Activated B cell treated with CpG ODN at 0.5 μM for 24 hours (primary cell): ENCODE results near the gene COL17A1. TPM values are rescaled to one million over a fixed set of nuclear protein-coding genes. Genes with fewer than 3 reads are reported as not detected.

Experiments
- ATAC-seq: fragments of 200-7000 bp; cut with Tn5 transposase; one replicate; pipeline ENCODE4 v1.10.0; 2021; ENCODE audit warnings: low read depth, mild to moderate bottlenecking, moderate library complexity
- CTCF ChIA-PET: fragments of 350-600 bp; sonication (Branson Sonifier 250); formaldehyde crosslinking; loops from one replicate; lab custom pipeline; 2021; ENCODE audit warnings: antibody characterized with exemption; lab: Charles Lee
- POLR2A ChIA-PET: fragments of 350-600 bp; sonication (Branson Sonifier 250); formaldehyde crosslinking; loops from one replicate; lab custom pipeline; 2021; ENCODE audit warnings: antibody characterized with exemption; lab: Charles Lee
- DNase-seq: peaks from one replicate; pipeline ENCODE4 v3.0.0; 2022
- H3K27ac Mint-ChIP-seq: one replicate; pipeline ENCODE4 v1.8.0; 2020; ENCODE audit warnings: mixed read lengths
- H3K27me3 Mint-ChIP-seq: one replicate; pipeline ENCODE4 v1.8.0; 2021; ENCODE audit warnings: mixed read lengths
- H3K36me3 Mint-ChIP-seq: one replicate; pipeline ENCODE4 v1.8.0; 2021; ENCODE audit warnings: low read depth, mixed read lengths
- H3K4me1 Mint-ChIP-seq: one replicate; pipeline ENCODE4 v1.8.0; 2021; ENCODE audit warnings: mixed read lengths
- H3K4me3 Mint-ChIP-seq: one replicate; pipeline ENCODE4 v1.8.0; 2020; ENCODE audit warnings: mild to moderate bottlenecking, mixed read lengths
- H3K9me3 Mint-ChIP-seq: one replicate; pipeline ENCODE4 v1.8.0; 2020; ENCODE audit warnings: mixed read lengths
- intact Hi-C: fragments of 100-400 bp; cut with micrococcal nuclease; formaldehyde crosslinking; loops from one replicate; pipeline ENCODE4 v1.15.1; 2024
- total RNA-seq: library from RNA; stranded (reverse); gene quantifications from 2 replicates; pipeline ENCODE4 v1.2.3, GENCODE V29; 2022
- TF ChIP-seq, protein P1 (sequence below): fragments of 200-600 bp; IDR thresholded peaks from one replicate; pipeline ENCODE4 v1.8.0; 2022; ENCODE audit warnings: antibody characterized with exemption, mild to moderate bottlenecking

The COL17A1 gene
- total RNA-seq, 1 donor from 2014 or later = not detected

DNA sequence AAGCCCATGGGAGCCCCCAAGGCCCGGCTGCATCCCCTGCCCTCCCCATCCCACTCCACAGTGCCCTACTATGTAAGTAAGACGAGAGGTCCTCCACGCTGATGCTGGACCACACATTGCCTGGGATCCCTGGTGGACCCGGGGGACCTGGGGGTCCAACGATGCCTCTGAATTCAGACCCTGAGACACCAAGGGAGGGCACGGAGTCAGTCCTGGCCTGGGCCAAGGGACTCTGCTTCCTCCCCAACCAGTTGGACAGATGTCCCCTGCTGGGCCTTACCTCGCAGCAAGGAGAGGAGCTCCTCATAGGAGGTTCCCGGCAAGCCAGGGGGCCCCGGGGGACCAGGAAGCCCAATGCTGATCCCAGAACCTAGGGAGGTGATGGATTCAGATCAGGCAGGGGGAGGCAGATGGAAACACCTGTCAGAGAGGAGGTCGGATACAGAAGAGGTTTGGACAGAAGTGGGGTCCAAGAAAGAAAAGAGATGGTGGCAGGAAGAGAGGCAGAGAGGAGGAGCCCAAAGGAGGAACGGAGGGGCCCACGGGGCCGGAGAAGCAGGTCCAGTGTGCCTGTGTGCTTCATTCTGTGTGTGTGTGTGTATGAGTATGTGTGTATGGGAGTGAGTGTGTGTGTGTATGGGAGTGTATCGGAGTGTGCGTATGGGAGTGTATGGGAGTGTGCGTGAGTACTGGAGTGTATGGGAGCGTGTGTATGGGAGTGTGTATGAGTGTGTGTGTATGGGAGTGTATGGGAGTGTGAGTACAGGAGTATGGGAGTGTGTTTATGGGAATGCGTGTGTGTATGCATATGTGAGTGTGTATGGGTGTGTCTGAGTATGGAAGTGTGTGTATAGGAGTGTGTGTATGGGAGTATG, 50.2 kb downstream of the COL17A1 start:
- CTCF ChIA-PET = no interaction called here
- ATAC-seq (no peak), DNase-seq (no peak)
- Mint-ChIP-seq H3K4me1 (no peaks in the 10 kb centered on the region), H3K4me3 (no peak overlapping the region), H3K27me3 (no peaks in the 10 kb centered on the region), H3K27ac (no peak overlapping the region), H3K9me3 (no peaks in the 10 kb centered on the region), H3K36me3 (peaks cover 7% of the 10 kb centered on the region)
- TF ChIP-seq, protein P1, sequence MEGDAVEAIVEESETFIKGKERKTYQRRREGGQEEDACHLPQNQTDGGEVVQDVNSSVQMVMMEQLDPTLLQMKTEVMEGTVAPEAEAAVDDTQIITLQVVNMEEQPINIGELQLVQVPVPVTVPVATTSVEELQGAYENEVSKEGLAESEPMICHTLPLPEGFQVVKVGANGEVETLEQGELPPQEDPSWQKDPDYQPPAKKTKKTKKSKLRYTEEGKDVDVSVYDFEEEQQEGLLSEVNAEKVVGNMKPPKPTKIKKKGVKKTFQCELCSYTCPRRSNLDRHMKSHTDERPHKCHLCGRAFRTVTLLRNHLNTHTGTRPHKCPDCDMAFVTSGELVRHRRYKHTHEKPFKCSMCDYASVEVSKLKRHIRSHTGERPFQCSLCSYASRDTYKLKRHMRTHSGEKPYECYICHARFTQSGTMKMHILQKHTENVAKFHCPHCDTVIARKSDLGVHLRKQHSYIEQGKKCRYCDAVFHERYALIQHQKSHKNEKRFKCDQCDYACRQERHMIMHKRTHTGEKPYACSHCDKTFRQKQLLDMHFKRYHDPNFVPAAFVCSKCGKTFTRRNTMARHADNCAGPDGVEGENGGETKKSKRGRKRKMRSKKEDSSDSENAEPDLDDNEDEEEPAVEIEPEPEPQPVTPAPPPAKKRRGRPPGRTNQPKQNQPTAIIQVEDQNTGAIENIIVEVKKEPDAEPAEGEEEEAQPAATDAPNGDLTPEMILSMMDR = no peak
- intact Hi-C loops = no loop called here
- POLR2A ChIA-PET = no interaction called here

DNA sequence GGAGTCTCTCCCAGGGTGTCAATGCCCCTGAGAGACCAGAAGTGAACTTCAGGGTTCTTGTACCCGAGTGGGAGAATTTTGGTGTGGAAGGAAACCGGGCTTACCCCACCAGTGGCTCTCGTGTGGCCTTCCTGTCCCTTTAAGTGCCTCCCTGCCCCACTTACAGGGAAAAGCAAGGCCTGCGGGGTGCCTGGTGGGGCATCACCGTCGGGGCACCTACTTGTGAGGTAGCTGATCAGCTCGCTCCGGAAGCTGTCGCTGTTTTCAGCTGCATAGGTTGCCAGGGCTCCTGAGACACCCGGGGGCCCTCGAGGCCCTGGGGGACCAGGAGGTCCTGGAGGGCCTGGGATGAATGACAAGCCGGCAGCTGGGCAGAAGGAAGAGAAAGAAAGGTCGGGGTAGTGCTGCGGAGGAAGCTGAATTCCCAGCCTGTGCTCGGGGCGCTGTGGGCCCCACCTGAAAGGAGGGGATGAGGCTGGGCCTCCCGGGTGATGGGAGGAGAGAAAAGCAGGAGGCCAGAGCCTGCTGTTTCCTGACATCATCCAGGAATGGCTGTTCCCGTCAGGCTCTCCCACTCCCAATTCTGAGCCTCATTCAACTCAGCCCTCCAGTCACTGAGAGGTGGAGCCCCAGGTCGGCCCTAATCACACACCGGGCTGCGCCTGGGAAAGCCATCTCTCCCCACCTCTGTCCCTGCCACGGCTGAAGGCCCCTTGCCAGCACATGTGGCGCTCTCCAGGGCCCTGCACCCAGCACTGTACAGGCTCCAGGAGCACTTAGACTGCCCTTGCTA, 51.1 kb downstream of the COL17A1 start:
- ChIA-PET CTCF (no interaction called here), POLR2A (no interaction called here)
- no peak for ATAC-seq
- TF ChIP-seq, protein P1 = no peak
- Mint-ChIP-seq H3K27me3 (no peaks in the 10 kb centered on the region), H3K9me3 (no peaks in the 10 kb centered on the region), H3K4me3 (no peak overlapping the region), H3K27ac (no peak overlapping the region), H3K4me1 (no peaks in the 10 kb centered on the region), H3K36me3 (peaks cover 10% of the 10 kb centered on the region)
- intact Hi-C loops = no loop called here
- no peak for DNase-seq

DNA sequence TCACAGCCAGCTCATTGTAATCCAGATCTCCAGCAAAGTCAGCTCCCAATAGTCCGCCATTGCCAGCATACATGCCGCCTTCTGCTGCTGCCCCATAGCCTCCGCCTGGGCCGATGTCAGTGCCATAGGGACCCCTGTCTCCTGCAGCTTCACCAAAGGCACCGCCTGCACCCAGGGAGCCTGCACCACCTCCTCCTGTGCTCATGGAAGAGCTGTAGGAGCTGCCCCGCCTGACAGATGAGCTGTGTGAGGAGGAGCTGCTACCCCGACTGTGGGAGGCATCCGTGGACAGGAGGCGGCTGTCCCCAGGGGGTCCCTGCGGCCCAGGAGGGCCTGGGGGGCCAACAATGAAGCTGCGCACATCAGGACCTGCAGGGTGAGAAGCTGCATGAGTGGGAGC, 51.7 kb downstream of the COL17A1 start:
- DNase-seq (no peak), ATAC-seq (no peak)
- TF ChIP-seq, protein P1 = no peak
- CTCF ChIA-PET = no interaction called here
- H3K36me3 Mint-ChIP-seq = peaks cover 14% of the 10 kb centered on the region
- intact Hi-C loops = no loop called here
- no peaks in the 10 kb centered on the region for H3K9me3 Mint-ChIP-seq
- H3K4me1 Mint-ChIP-seq = no peaks in the 10 kb centered on the region
- no peak overlapping the region for H3K4me3 Mint-ChIP-seq
- POLR2A ChIA-PET = no interaction called here
- no peaks in the 10 kb centered on the region for H3K27me3 Mint-ChIP-seq
- no peak overlapping the region for H3K27ac Mint-ChIP-seq

DNA sequence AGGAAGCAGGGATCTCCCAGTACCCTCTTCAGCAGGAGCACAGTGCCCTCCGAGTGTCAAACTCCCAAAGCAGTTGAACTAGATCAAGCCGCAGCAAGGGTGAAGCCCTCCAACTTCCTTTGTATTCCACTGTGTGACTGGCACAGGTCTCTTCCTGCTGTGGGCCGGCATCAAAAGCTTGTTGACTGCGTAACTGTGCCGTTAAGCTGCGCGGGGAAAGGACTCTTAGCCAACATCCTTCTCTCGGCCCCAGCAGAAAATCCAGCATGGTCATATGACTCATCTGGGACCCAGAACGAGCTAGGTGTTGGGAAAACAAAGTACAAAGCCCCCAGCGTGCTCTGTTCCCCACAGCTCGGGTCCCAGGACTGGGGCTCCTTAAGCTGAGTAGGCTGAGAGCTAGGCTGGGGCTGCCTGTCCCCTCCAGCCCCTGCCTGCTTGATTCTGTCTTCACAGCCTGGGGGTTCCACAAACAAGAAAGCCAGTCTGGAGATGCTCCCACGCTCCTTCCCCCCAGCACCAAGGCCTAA, 52.2 kb downstream of the COL17A1 start:
- ChIA-PET CTCF (no interaction called here), POLR2A (no interaction called here)
- Mint-ChIP-seq H3K9me3 (no peaks in the 10 kb centered on the region), H3K27me3 (no peaks in the 10 kb centered on the region), H3K27ac (no peak overlapping the region), H3K4me1 (no peaks in the 10 kb centered on the region), H3K4me3 (no peak overlapping the region), H3K36me3 (peaks cover 19% of the 10 kb centered on the region)
- ATAC-seq = no peak
- intact Hi-C loops = no loop called here
- DNase-seq = no peak
- TF ChIP-seq, protein P1 = no peak
